Progenitor cell of endocrine pancreas (in vitro differentiated cells): ENCODE measurements around the gene ZSWIM5. TPM values are rescaled to one million over a fixed set of nuclear protein-coding genes. Genes with fewer than 3 reads are reported as not detected.

Source experiments
- DNase-seq: peaks from one replicate; pipeline ENCODE4 v3.0.0; 2021; ENCODE audit warnings: low spot score; ENCODE audit not compliant: unreplicated experiment
- H3K27ac Mint-ChIP-seq: 2 replicates; pipeline ENCODE4 v1.8.0; 2021; ENCODE audit warnings: mild to moderate bottlenecking, moderate library complexity, mixed read lengths
- H3K27me3 Mint-ChIP-seq: 2 replicates; pipeline ENCODE4 v1.8.0; 2021; ENCODE audit warnings: mixed read lengths
- H3K36me3 Mint-ChIP-seq: 2 replicates; pipeline ENCODE4 v1.8.0; 2022; ENCODE audit warnings: mixed read lengths; ENCODE audit not compliant: insufficient read depth
- H3K4me1 Mint-ChIP-seq: 2 replicates; pipeline ENCODE4 v1.8.0; 2021; ENCODE audit warnings: low read depth, mixed read lengths
- H3K4me3 Mint-ChIP-seq: 2 replicates; pipeline ENCODE4 v1.8.0; 2021; ENCODE audit warnings: low read depth, mild to moderate bottlenecking, moderate library complexity, mixed read lengths
- H3K9me3 Mint-ChIP-seq: 2 replicates; pipeline ENCODE4 v1.8.0; 2021; ENCODE audit warnings: low read depth, mixed read lengths
- CTCF ChIP-seq: fragments of 200-600 bp; sonication (generic); IDR thresholded peaks from one replicate; pipeline ENCODE4 v1.5.0; 2021; ENCODE audit warnings: antibody characterized with exemption, mild to moderate bottlenecking; ENCODE audit not compliant: unreplicated experiment
- total RNA-seq: library from RNA; stranded (reverse); gene quantifications from 2 replicates; pipeline ENCODE4 v1.2.1, GENCODE V29; 2021

The ZSWIM5 gene
- total RNA-seq, 1 donor from 2014 or later = 9.2 TPM

GRCh38 chr1:45023663-45024062 lies 182.7 kb downstream of the ZSWIM5 start:
- no peak overlapping the region for H3K4me3 Mint-ChIP-seq

GRCh38 chr1:45018599-45019230 lies 187.7 kb downstream of the ZSWIM5 start:
- H3K4me3 Mint-ChIP-seq = no peak overlapping the region
- peak; percentile 36 for DNase-seq
- peaks cover 6% of the 10 kb centered on the region for H3K4me1 Mint-ChIP-seq

More at GRCh38 chr1:45023663-45024062, 182.7 kb downstream of the ZSWIM5 start:
- Mint-ChIP-seq H3K36me3 (peaks cover 1% of the 10 kb centered on the region), H3K27me3 (no peaks in the 10 kb centered on the region), H3K9me3 (peaks cover 3% of the 10 kb centered on the region), H3K4me1 (peaks cover 2% of the 10 kb centered on the region), H3K27ac (no peak overlapping the region)
- TF ChIP-seq CTCF = no peak
- no peak for DNase-seq

GRCh38 chr1:45016767-45017166 lies 189.6 kb downstream of the ZSWIM5 start:
- no peaks in the 10 kb centered on the region for H3K27me3 Mint-ChIP-seq
- H3K4me1 Mint-ChIP-seq = peaks cover 13% of the 10 kb centered on the region
- no peak for TF ChIP-seq CTCF
- H3K36me3 Mint-ChIP-seq = peaks cover 4% of the 10 kb centered on the region
- H3K9me3 Mint-ChIP-seq = no peaks in the 10 kb centered on the region
- H3K27ac Mint-ChIP-seq = no peak overlapping the region
- no peak for DNase-seq
- no peak overlapping the region for H3K4me3 Mint-ChIP-seq

More at GRCh38 chr1:45018599-45019230, 187.7 kb downstream of the ZSWIM5 start:
- peaks cover 4% of the 10 kb centered on the region for H3K36me3 Mint-ChIP-seq
- H3K9me3 Mint-ChIP-seq = peaks cover under 1% of the 10 kb centered on the region
- H3K27me3 Mint-ChIP-seq = no peaks in the 10 kb centered on the region
- TF ChIP-seq CTCF = peak; percentile 79
- H3K27ac Mint-ChIP-seq = peak overlapping the region; percentile 43

GRCh38 chr1:45016090-45016697 lies 190.2 kb downstream of the ZSWIM5 start:
- no peak for DNase-seq
- Mint-ChIP-seq H3K4me1 (peaks cover 19% of the 10 kb centered on the region), H3K9me3 (no peaks in the 10 kb centered on the region), H3K27ac (no peak overlapping the region), H3K4me3 (no peak overlapping the region), H3K27me3 (no peaks in the 10 kb centered on the region), H3K36me3 (peaks cover 4% of the 10 kb centered on the region)
- TF ChIP-seq CTCF = no peak

- no peak for TF ChIP-seq CTCF
- Mint-ChIP-seq H3K4me3 (no peak overlapping the region), H3K9me3 (no peaks in the 10 kb centered on the region), H3K36me3 (peaks cover 4% of the 10 kb centered on the region), H3K4me1 (peaks cover 19% of the 10 kb centered on the region), H3K27ac (peak overlapping the region; percentile 14), H3K27me3 (no peaks in the 10 kb centered on the region)
- no peak for DNase-seq
Observed at GRCh38 chr1:45015683-45016082, 190.7 kb downstream of the ZSWIM5 start.
